Bladder microvascular endothelial cell (primary cell): ENCODE data around the gene TUBGCP6. TPM values are rescaled to one million over a fixed set of nuclear protein-coding genes. Genes with fewer than 3 reads are reported as not detected.

Experiments
- total RNA-seq: library from RNA; depleted of rRNA; stranded (reverse); fragments of >200 nt; gene quantifications from 2 replicates; pipeline ENCODE4 v1.2.3, GENCODE V29; 2014

The TUBGCP6 gene, protein sequence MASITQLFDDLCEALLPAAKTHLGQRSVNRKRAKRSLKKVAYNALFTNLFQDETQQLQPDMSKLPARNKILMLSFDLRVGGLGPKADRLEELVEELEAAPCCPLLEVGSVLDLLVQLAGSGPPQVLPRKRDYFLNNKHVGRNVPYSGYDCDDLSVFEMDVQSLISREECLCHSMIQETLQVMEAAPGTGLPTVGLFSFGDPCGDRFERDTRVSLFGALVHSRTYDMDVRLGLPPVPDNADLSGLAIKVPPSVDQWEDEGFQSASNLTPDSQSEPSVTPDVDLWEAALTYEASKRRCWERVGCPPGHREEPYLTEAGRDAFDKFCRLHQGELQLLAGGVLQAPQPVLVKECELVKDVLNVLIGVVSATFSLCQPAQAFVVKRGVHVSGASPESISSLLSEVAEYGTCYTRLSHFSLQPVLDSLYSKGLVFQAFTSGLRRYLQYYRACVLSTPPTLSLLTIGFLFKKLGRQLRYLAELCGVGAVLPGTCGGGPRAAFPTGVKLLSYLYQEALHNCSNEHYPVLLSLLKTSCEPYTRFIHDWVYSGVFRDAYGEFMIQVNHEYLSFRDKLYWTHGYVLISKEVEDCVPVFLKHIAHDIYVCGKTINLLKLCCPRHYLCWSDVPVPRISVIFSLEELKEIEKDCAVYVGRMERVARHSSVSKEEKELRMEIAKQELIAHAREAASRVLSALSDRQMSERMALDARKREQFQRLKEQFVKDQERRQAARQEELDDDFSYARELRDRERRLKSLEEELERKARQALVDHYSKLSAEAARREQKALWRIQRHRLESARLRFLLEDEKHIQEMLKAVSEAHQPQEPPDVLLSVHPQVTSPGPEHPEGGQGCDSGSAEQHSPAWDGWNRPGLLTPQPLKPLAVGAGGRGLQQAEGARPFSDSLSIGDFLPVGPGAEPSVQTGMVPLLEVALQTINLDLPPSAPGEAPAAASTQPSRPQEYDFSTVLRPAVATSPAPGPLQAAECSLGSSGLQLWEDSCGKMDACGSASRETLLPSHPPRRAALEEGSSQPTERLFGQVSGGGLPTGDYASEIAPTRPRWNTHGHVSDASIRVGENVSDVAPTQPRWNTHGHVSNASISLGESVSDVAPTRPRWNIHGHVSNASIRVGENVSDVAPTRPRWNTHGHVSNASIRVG (N-terminal part only)
- 16.4 and 36.6 TPM in 2 replicates for total RNA-seq

DNA sequence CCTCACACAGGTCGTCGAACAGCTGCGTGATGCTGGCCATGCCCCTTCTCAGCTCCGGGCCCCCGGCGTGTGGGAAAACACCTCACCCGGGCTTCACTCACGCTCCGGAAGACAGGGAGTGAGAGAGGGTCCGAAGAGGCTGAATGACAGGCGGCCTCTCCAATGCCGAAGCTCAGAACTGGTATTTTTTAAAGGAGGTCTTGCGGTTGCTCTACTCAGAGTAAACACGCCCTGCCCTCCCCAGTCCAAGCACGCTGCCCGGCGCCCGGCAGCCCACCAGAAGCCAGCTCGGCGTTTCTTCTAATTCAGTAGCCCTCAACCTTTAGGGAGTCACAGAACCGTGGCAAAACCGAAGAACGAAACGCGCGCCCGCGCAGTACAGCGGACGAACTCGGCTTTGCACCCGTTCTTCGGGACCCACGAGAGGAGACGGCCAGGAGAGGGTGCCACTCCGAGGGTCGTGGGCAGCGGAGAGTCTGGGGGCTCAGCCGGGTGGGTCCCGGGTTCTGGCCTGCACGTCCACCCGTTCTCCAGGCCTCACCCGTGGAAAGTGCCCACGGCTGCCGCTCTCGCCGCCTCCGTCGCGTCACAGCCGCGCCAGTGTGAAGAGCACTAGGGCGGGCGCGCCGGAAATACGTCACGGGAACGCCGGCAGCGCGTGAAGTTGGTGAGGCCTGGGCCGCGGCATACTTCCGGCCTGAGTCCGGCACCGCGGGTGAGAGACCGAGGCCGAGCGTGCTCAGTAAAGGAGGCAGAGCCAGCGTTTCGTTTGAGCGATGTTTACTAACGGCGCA is at the start of gene TUBGCP6:
TUBGCP6 (minus strand) TSS at position 604 of the 794 bp plus-strand sequence; CDS start at position 40, 564 bp downstream.

GRCh38 chr22:50269970-50270665 is 25.3 kb upstream of the TUBGCP6 start, which contains the start of gene MAPK11:
Gene MAPK11 (minus strand): TSS chr22:50270380. CDS start chr22:50270292, 88 bp downstream.

DNA sequence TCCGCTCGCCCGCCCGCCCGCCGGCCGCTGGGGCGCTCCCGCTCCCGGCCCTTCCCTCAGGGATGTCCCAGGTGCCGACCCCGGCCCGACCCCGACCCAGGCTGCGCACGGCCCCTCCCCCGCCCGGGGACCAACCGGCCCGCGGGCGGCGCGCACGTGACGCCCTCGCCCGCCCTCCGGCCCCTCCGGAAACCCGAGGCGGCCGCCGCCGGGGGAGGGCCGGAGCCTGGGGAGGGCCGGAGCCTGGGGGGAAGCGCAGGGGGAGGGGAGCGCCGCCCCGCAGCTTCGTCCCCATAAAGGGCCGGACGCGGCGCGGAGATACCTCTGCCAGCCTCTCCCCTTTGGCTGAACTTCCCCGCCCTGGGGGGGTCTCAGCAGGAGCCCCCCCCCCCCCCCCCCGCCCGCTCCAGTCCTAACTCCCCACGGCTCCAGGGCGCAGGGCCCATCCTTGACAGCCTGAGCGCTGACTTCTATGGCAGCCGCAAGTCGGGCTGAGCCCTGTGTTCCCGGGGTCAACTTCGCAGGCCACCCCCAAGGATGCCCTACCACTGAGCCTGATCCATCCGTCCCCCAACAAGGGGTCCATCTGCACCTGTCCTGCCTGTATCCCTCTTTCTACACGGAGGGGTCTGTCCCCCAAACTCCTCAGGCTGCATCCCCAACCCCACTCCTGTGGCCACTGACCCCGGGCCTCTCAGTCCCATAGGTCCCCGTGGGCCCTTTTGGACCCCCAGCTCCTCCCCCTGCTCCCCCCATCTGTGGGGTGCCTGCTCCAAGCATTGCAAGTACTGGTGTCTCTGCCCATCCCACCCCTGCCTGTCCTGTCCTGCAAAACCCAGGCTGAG is 17.0 kb upstream of the TUBGCP6 start, which contains the start of gene MAPK12:
MAPK12 (minus strand) TSS at position 69 of the 845 bp plus-strand sequence. CDS start 174 bp downstream, outside the sequence.

DNA sequence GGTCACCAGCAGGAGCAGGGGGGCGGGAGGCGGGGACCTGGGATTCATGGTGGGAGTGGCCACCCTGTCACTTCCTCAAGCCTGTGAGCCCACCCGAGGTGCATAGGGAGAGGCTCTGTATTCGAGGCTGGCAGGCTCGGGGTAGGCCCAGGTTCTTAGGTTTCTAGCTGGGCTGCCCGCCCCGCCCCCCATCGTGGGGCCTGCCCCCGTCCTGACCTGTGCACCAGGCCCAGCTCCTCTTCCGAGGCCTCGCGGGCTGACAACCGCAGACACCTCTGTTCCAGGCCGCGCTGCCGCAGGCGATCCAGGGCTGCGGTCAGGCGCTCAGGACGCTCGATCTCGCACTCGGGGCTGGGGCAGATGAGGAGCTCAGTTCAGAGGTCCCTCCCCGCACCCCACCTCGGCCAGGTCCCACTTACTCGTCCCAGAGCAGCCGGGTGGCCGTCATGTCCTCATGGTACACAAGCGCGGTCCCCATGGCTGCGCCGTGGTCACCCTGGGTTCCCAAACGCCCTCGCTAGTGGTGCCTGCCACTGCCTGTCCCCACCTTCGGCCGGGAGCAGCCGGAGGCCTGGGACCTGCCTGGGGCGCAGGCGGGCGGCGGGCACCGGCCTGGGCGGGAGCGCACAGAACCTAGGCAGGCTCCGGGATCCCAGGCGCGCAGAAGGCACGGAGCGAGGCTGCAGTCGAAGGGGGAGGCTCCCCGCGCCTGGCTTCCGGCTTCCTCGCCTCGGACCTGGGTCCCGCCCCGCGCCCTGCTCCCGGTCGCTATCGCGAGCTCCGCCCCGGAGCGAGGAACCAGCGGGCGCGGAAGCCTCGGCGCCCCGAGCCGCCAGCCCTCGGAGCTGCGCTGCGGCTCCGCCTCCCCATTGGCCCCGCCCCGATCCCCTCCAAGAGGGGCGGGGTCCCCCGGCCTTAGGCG is 6.0 kb upstream of the TUBGCP6 start, which contains the start of gene HDAC10:
HDAC10 (minus strand) TSS at position 711 of the 922 bp plus-strand sequence; CDS start at position 478, 233 bp downstream.

GRCh38 chr22:50200461-50201190 is 44.2 kb downstream of the TUBGCP6 start, which contains the start of gene SELENOO:
Gene SELENOO (plus strand): TSS chr22:50201011. CDS start chr22:50201037, 26 bp downstream.

DNA sequence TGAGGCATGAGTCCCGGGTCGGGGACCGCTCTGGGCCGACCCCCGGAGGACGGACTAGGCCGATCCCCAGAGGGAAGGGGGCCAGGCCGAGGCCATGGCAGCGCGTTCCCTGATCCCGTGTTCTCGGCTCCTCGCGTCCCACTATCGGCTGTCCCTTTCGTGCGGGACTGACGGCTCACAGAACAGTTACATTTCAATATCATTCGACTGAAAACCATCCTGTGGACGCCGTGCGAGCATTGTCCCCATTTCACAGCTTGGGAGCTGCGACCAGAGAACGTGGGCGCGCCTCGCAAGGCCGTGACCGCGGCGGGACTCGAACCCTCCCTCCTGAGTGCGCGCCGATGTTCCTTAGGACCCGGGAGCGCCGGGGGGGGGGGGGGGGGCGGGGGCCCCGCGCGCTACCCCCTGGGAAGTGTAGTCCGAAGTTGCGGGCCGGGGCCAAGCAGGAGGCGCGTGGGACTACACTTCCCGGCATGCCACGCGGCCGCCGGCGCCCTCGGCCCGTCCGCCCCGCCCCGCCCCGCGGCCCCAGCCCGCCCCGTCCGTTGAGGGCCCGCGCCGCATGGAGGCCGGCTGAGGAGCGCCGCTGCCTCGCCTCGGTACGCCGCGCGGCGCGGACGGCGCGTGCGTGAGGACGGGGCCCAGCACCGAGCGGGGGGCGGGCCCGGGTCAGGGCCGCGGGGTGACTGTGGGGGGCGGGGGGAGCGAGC is 59.3 kb downstream of the TUBGCP6 start, which contains the start of gene TRABD:
TRABD (plus strand) TSS at position 539 of the 713 bp plus-strand sequence. CDS start 7,148 bp downstream, outside the sequence.

GRCh38 chr22:50170453-50171318 is 74.1 kb downstream of the TUBGCP6 start, which contains the start of gene PANX2:
Gene PANX2 (plus strand): TSS chr22:50170731. CDS start chr22:50170731, 0 bp downstream.

Other genes starting within 250 kb of the TUBGCP6 start
- gene IL17REL, start 232.3 kb downstream of the TUBGCP6 start, total RNA-seq: not detected in 2 replicates
- not detected in 2 replicates for gene TTLL8, start 186.7 kb downstream of the TUBGCP6 start, total RNA-seq
- under 0.01 TPM in 1 of 2 replicates, not detected in the other for gene MLC1, start 159.6 kb downstream of the TUBGCP6 start, total RNA-seq
- gene MOV10L1, start 155.0 kb downstream of the TUBGCP6 start, total RNA-seq: 7.9 and 61.9 TPM in 2 replicates
- 0.16 and 1.0 TPM in 2 replicates for gene PANX2, start 74.3 kb downstream of the TUBGCP6 start, total RNA-seq
- 20.7 and 28.8 TPM in 2 replicates for gene TRABD, start 59.1 kb downstream of the TUBGCP6 start, total RNA-seq
- gene SELENOO, start 44.0 kb downstream of the TUBGCP6 start, total RNA-seq: 23.2 and 27.6 TPM in 2 replicates
- gene HDAC10, start 6.2 kb upstream of the TUBGCP6 start, total RNA-seq: 15.1 and 33.9 TPM in 2 replicates
- 61.7 and 93.9 TPM in 2 replicates for gene MAPK12, start 16.7 kb upstream of the TUBGCP6 start, total RNA-seq
- gene MAPK11, start 25.4 kb upstream of the TUBGCP6 start, total RNA-seq: 27.4 and 31.8 TPM in 2 replicates
- 63.8 and 185 TPM in 2 replicates for gene PLXNB2, start 62.6 kb upstream of the TUBGCP6 start, total RNA-seq
- 2.0 and 2.3 TPM in 2 replicates for gene DENND6B, start 82.0 kb upstream of the TUBGCP6 start, total RNA-seq
- gene PPP6R2, start 98.3 kb upstream of the TUBGCP6 start, total RNA-seq: 47.9 and 75.4 TPM in 2 replicates
- gene SBF1, start 230.0 kb upstream of the TUBGCP6 start, total RNA-seq: 33.2 and 63.9 TPM in 2 replicates
- 0.16 and 3.2 TPM in 2 replicates for gene ADM2, start 236.5 kb upstream of the TUBGCP6 start, total RNA-seq
- gene MIOX, start 241.8 kb upstream of the TUBGCP6 start, total RNA-seq: not detected in 2 replicates